OCI-LY1 (cell line): ENCODE data around the gene PDIA2.

Experiments used
- EZH2 ChIP-seq: fragments of 200-600 bp; sonication (generic), shearing (Covaris generic); IDR thresholded peaks from 2 replicates; pipeline ENCODE4 v1.8.0; 2017; ENCODE audit warnings: borderline replicate concordance, mixed run types, mild to moderate bottlenecking, antibody characterized with exemption, low read length, moderate library complexity, mixed read lengths
- TF ChIP-seq, protein P1 (sequence below): fragments of 200-600 bp; sonication (generic), shearing (Covaris generic); IDR thresholded peaks from 2 replicates; pipeline ENCODE4 v1.5.1; 2017; ENCODE audit warnings: mild to moderate bottlenecking, antibody characterized with exemption, low read length, moderate library complexity, mixed read lengths

DNA sequence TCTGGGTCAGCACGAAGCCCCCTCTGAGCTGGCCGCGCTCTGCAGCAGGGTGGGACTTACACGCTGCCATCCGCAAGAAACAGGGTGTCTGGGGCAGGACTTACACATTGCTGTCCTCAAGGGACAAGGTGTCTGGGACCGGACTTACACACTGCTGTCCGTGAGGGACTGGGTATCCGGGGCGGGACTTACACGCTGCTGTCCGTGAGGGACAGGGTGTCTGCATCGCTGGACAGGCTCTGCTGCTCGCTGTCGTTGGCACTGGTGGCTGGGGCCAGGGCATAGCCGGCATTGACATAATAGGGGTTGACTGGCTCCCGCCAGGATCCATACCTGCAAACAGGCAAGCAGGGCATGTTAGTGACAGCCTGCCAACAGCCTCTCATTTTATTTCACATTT lies 31.4 kb downstream of the PDIA2 start:
- TF ChIP-seq, protein P1, sequence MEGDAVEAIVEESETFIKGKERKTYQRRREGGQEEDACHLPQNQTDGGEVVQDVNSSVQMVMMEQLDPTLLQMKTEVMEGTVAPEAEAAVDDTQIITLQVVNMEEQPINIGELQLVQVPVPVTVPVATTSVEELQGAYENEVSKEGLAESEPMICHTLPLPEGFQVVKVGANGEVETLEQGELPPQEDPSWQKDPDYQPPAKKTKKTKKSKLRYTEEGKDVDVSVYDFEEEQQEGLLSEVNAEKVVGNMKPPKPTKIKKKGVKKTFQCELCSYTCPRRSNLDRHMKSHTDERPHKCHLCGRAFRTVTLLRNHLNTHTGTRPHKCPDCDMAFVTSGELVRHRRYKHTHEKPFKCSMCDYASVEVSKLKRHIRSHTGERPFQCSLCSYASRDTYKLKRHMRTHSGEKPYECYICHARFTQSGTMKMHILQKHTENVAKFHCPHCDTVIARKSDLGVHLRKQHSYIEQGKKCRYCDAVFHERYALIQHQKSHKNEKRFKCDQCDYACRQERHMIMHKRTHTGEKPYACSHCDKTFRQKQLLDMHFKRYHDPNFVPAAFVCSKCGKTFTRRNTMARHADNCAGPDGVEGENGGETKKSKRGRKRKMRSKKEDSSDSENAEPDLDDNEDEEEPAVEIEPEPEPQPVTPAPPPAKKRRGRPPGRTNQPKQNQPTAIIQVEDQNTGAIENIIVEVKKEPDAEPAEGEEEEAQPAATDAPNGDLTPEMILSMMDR: no peak
- TF ChIP-seq EZH2: no peak
